Activated CD4-positive, alpha-beta T cell treated with anti-CD3 and anti-CD28 coated beads, Interleukin-2, Interleukin-4, amounts not matched to agents 100 ng/mL and 50 ng/mL, durations not matched to agents 16 hours and 8 hours (primary cell): ENCODE measurements around the gene RER1.

ENCODE experiments used
- DNase-seq: peaks from one replicate; pipeline ENCODE4 v3.0.0-alpha.2; 2020; ENCODE audit warnings: low spot score

RER1 gene

GRCh38 chr1:2353551-2354438 is 37.8 kb upstream of the RER1 start:
- no peak for DNase-seq

DNA sequence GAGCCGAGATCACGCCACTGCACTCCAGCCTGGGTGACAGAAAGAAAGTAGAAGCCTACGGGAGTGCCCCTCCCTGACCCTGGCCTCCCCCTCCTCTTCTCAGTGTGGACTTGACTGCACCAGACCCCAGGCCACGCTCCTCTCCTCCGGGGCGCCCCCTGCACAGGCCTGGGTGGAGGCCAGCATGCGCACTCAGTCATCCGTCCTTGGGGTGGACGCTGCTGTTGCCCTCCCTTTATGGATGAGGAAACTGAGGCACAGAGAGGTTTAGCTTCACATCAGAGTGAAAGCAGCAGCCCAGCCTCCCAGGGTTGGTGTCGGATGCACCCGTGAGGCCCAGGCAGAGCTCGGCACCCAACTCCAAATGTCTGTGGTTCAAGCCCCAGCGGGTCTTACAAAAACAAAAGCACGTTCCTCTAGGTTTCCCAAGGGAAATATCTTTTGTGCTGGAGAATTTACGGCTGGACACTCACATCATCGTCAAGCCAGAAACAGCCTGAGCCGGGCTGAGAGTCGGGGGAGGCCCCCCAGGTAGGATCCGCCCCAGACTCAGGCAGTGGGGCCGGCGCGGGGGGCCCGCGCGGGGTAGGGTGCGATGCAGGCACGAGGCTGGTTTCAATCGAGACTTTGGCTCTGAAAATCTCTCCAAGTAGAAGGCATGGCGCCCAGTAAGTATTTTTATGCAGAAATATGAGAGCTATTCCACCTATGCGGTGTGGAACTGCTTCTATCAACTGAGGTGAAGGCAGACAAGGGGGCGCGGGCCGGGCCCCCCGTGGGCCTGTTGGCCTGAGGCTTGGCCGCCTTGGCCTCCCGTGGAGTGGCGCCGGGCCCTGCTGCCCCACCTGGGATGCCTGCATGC is 36.9 kb upstream of the RER1 start:
- DNase-seq, result no peak

DNA sequence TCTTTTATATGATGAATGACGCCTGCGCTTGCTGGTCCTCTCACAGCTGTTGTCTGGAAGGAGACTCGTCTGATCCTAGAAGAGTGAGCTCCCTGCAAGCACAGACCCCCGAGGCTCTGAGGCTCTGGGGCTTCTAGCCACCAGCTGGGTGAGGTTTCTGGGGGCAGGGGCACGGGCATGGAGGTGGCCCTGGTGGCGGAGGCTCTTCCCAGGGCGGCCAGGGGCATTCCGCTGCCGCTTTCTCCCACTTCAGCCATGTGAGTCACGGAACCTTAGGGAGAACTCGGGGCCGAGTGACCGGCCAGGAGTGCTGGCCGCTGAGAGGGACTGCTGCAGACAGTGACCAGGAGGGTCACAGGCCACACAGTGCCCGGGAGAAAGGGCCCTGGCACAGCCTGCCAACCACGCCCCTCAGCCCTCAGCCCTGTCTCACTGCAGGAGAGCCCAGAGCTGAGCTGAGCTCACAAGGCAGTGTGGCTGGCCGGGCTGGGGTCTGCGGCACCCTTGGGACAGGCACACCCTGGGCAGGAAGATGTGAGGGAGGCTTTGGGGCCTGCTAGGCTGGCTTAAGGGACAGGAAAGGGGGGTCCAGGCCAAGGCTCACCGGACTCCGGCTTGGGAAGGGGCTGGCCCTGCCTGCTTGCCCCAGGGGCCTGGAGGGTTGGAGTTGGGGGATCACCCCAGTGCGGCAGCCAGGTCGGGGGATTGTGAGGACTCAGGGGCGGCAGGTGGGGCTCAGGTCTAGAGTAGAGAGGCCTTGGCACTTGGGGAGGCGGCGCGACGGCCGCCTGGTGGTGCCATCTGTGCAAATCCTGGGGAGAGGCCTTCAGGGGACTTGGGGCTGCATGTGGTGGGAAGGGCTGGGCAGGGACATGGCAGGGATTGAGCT is 36.0 kb upstream of the RER1 start:
- DNase-seq, result no peak

DNA sequence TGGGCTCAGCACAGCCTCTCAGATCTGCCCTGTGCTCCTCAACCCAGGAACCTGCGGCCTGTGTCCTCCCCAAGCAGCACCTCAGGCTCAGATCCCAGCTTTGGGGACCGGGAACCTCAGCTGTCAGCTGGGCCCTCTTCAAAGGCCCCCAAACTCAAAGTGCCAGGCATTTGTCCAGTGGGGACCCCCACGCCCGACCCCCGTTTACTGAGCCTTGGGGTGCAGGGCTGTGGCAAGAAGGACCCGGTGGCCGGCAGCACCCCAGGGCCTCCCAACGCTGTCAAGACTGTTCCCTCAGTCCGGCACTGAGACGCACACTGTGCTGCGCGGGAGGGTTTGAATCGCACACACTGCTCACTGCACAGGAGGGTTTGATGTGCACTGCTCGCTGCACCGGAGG is 35.2 kb upstream of the RER1 start:
- no peak for DNase-seq

- DNase-seq, result no peak
Observed at GRCh38 chr1:2356911-2357845, 34.5 kb upstream of the RER1 start.

- DNase-seq, result no peak
Observed at GRCh38 chr1:2358072-2358471, 33.6 kb upstream of the RER1 start.

DNA sequence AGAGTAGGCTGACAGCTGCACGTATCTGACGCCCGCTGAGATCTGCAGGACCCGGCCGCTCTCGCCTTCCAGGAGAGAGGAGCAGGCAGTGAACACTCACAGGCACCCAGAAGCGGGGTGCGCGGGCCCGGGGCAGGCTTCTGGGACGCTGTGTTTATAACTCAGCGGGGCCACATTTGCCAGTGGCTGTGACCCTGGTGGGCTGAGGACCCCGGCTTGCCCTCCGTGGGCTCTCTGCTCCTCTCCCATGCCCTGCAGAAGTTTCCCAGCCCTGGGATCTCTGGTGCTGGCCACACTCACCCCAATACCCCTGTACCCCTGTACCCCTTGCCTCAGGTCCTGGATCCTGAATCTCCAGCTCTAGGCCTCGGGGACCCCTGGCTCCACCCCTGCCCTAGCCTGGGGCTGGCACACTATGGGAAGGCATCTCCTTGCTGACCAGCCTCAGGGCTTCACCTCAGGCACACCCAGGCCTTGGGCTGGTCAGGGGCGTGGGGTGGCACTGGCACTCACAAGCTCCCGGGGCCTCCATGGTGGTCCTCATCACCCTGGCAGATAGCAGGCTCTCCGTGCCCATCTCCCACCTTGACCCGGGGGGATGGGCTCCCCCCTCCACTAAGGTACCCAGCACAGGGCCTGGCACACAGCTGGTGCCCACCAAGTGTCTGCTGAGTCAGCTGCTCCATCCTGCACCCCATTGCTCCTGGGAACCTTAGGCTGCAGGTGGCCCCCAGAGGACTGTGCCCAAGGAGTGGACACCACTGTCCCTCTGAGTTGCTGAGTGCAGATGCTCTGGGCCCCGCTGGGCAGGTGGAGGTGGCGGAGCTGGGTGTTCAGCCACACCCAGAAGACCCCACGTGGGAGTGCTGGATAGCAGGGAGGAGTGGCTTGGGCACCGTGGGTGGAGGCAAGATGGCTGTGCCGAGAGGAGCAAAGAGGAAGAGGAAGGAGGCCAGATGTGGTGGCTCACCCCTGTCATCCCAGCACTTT is 32.7 kb upstream of the RER1 start:
- no peak for DNase-seq

GRCh38 chr1:2360588-2361364 is 30.9 kb upstream of the RER1 start:
- DNase-seq, result no peak

GRCh38 chr1:2363847-2364513 is 27.7 kb upstream of the RER1 start:
- DNase-seq, result no peak

- DNase-seq, result no peak
Observed at GRCh38 chr1:2368053-2368744, 23.4 kb upstream of the RER1 start.

DNA sequence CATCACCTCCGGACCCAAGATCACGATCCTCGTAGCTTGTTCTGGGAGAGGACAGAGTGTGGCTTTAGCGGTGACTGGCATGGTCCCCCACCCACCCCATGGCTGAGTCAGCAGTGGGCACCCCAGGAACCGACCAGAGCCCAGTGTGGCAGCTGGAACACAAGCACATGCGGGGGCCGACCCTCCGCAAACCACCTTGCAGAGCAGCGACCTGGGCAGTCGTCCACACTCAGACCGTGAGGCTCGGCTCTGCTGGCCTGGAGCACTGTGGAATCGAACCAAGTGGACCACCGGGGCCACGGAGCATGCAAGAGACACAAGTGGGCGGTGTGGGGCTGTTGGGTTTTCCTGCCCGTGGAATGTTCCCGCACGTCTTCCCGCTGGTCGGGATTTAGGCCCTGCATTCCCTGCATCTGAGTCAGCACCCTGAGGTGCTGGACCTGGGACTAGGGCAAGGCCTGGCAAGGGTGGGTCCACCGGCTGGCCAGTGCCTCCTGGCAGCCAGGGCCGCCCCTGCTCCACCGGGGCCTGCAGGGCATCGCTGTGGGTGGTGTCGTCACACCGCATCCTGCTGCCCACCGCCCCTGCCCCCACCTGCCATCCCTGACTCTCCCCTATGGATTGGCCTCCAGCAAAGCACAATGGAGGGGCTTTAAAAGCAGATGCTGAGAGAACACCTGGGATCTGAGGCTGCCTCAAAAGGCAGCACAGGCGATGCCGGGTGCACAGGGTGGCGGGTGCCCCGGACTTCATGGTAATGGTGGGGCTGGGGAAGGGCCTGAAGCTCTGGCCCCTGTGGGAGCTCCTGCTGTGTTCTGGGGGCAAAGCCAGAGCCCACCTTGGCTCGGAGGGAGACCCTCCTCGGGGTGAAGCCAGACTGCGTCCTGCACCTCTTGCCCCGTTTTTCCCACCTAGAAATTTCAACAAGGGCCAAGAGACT is 18.8 kb upstream of the RER1 start:
- DNase-seq, result no peak

- no peak for DNase-seq
Observed at GRCh38 chr1:2373551-2374251, 17.9 kb upstream of the RER1 start.

DNA sequence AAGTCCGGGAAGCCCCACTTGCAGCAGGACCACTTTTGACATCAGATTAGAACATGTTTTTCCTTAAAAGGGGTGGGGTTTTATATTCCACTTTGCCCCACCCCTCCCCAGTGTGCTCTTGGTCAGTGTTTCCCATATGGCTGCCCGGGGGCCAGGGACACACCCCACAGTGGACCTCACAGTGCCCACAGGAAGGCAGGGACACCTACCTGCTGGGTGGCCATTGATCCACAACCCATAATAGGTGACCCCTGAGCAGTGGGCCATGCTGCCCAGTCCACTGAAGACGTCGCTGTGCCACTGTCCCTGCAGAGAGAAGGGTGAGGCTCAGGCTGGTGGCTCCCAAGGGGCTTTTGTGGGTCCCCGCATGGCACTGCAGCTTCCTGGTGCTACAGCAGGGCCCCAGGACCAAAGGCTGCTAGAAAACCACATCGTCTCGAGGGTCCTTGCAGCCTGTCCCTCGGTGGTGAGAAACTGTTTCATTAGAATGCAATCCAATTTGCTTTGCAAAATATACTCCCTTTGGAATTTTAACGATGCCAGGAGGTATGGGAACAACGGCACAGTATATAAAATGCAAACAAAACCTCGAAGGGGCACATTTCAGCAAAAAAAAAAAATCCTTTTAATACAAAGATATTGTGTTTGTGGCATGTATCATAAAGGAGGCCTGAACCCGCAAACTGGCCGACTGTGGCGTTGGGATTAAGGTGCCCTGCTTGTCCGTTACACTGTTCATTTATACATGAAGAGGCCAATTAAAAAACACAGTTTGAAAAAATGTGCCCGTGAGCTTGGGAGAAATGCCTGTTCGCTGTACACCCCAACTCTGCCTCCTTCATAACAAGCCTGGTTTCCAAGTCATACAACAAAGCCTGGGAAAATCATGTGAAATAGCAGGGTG is 17.1 kb upstream of the RER1 start:
- DNase-seq, result no peak

- DNase-seq, result no peak
Observed at GRCh38 chr1:2375246-2375922, 16.3 kb upstream of the RER1 start.
